GM18861 (cell line): Measurements from ENCODE around the gene RASSF10.
"Not testable (repeated sequence)": the region's sequence is repeated elsewhere in the genome, so short reads cannot be mapped to it uniquely, and the experiment has no call there.

Source experiments
- ATAC-seq: cut with Tn5 transposase; IDR thresholded peaks from one replicate; pipeline ENCODE4 v1.9.1; 2021; ENCODE audit not compliant: unreplicated experiment

RASSF10 gene

DNA sequence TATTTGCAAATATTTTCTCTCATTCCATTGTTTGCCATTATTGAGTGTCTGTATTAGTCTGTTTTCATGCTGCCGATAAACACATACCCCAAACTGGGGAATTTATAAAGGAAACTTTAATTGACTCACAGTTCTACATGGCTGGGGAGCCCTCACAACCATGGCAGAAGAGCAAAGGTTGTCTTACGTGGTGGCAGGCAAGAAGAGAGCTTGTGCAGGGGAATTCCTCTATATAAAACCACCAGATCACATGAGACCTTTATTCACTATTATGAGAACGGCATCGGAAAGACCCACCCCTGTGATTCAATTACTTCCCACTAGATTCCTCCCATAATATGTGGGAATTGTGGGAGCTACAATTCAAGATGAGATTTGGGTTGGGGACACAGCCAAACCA lies 10.2 kb downstream of the RASSF10 start:
- no peak for ATAC-seq

DNA sequence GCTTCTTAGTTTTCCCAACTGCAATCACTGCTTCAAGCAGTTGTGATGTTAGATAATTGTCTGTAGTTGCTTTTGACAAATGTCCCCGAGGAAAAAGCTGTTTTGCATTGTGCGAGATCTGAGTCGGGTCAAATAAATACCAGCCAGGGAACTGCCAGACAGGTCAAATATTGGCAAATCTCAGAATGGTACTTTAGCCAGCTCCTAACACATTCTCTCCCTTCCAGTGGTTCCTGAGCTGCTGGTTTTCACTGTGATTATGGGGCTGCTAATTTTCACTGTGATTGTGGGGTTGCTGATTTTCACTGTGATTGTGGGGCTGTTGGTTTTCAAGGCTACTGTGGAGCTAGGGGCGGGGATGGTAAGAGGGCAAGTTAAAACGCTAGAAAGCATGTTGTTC lies 14.3 kb downstream of the RASSF10 start:
- no peak for ATAC-seq

GRCh38 chr11:13026722-13027121 lies 17.6 kb downstream of the RASSF10 start:
- no peak for ATAC-seq

GRCh38 chr11:13028322-13028721 lies 19.2 kb downstream of the RASSF10 start:
- no peak for ATAC-seq

DNA sequence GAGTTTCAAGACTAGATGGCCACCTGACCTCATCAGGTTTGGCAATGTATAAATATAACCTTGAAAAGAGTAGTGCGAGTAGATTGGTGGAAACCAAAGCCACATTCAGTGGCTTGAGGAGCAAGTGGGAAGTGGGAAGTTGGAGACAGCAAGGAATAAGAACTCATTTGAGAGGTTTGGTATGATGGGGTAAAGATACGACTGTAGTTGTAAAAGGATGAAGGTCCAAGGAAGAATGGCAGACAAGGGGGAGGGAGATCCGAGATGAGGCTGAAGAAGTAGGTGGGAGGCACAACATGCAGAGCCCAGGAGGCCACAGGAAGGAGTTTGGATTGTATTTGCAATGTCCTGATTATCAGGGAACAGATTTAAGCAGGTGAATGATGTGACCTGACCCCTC lies 20.8 kb downstream of the RASSF10 start:
- no peak for ATAC-seq

DNA sequence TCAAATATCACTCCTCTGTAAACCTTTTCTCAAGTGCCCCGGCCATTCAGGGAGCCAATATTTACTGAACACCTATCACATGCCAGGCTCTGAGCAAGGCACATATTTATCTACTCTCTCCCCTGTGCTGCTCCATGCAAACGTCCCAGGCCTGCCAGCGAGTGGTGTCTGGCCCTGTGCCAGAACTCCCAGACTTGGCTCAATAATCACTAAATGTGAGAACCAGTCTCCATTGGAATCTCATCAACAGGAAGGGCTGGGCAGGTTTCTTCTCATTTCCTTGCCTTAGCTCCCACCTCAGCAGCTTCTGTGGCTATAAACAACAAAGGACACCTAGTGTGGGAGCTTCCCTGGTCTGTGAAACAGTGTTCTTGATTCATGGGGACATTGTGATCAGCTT lies 21.7 kb downstream of the RASSF10 start:
- no peak for ATAC-seq

DNA sequence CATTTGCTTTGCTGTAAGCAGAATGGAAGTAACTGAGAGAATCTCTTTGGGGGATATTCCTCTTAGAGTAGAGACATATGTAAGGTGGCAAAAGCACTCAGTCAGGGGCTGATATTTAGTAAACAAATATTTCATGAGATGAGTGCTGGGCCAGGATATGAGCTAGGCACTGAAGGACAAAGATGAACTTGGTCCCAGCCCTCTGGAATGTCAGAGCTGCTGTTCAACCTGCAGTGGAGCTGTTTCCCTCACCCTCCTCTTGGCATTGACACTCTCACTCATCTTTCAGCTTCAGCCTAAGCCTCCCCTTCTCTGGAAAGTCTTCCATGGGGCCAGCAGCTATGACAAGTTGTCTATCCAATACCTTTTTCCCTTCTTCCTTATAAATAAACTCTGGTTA lies 22.2 kb downstream of the RASSF10 start:
- no peak for ATAC-seq

DNA sequence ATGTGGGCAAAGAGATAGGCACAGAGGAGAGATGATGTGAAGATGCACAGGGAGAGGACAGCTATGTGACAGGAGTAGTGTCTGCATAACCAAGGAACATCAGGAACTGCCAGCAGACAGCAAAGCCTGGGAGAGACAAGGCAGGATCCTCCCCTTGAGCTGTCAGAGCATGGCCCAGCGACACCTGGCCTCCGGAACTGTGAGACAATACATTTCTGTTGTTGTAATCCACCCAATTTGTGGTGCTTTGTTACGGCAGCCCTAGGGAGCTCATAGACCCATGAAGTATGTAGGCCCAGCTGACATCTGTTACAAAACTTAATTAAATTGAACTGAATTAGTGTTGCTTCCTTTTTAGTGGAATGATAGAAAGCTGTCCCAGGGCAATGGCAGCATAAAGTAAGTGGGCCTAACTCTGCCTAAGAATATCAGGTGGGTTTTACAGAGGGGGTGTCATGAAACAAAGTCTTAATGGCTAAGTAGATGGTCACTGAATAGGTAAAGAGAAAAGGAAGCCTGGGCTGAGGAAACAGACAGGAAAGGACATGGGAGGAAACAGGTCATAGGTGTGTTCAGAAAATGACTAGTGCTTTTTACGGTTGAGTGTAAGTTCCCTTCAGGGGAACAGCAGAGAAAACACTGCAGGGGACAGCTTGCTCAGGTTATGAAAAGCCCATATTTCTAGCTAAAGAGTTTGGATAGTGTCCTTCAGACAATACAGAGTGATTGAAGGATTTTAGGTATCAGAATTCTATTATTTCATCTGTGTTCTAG lies 24.8 kb downstream of the RASSF10 start:
- no peak for ATAC-seq

DNA sequence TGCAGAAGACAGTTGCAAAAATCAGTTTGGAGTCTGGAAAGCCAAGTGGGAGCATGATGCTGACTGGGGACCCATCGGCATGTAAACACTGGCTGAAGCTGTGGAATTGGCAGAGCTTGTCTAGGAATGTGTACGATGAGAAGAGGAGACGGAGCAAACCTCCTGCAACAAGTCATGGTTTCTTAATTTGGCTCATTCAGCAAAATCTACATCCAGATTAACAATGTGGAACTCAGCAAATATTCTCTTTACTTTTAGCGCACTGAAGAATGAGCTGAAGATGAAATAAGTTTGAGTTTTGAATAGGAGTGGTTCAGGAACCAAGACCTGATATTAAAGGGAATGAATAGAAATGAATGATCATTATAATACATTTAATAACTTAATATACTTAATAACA lies 26.6 kb downstream of the RASSF10 start:
- no peak for ATAC-seq

DNA sequence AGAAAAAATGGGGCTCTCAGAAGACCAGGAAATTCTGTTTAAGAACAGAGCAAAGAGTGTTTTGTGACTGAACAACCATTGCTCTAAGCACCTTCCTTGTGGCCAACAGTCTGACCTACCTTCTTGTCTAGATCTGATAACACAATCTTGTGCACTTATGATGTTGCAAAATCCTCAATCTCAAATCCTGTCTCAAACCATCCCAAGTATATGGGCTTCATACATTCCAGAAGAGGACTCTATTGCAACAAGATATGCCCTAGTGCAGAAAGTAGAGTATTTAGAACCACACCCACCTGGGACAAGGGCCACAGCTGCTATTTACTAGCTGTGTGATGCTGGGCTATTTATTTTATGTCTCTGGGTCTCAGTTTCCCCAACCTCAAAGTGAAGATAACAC lies 27.1 kb downstream of the RASSF10 start:
- no peak for ATAC-seq

DNA sequence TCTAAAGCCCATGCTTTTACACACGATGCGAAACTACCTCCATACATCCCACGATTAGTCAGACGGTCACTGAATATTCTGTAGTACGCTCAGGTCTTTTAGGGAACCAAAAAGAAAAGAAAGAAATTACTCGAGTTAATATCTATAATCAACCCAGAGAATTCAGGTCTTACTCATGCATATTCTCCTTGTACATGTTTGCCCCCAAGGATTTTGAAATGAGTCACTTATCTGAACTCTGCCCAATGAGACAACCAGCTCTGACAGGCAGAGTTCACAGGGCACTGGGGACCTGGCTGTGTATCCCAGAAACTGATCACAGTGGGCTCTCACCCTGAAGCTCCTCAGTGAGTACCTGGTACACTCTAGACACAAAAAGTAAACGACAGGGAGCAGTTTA lies 29.2 kb downstream of the RASSF10 start:
- no peak for ATAC-seq

DNA sequence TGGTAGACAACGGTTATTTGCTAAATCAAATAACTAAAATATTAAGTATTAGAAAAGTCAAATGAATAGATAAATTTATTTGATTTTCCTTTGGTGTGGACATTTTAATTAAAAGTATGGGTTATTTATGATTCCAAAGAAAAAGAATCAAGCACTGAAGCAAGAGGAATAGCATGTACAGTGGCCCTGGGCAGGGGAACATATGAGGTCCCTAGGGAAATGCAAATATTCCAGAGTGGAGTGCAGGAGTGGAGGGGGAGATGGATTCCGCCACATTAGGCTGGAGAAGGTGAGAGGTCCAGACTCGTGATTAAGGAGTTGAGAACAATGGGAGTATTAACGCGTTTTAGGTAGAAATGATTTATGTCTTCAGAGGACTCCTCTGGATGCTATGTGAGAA lies 30.0 kb downstream of the RASSF10 start:
- ATAC-seq: no peak

- no peak for ATAC-seq
Observed at GRCh38 chr11:13040969-13041561, 31.9 kb downstream of the RASSF10 start.

GRCh38 chr11:13042873-13043342 lies 33.8 kb downstream of the RASSF10 start:
- ATAC-seq: no peak

DNA sequence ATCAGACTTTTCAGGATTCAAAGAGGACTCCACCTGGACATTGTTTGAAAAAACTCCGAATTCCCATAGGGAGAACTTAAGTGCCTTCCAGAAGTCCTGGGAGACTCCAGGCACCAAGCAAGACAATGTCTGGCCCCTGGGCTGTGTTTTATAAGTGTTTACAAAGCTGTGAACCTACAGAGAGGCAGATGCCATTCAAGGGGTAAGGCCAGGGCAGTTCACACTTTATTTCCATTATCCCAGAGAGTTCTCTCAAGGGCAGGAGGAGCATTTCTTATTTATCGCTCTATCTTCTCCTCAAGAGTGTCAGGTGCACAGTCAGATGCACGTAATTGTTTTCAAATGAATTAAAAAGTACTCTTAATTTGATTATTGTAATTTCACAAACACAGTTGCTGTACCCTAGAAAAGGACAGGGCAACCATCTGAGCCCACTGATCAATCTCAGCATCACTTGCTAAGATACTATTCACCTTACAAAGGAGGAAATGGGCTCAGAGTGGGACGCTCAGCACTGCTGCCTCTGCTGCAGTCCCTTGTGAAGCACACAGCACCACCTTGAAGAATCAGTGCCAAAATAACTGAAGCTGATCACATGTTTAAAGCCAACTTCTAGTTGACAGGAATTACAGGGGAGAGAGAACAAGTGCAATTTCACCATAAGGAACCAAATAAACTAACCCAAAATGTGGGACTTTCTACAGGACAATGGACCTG lies 35.0 kb downstream of the RASSF10 start:
- no peak for ATAC-seq

DNA sequence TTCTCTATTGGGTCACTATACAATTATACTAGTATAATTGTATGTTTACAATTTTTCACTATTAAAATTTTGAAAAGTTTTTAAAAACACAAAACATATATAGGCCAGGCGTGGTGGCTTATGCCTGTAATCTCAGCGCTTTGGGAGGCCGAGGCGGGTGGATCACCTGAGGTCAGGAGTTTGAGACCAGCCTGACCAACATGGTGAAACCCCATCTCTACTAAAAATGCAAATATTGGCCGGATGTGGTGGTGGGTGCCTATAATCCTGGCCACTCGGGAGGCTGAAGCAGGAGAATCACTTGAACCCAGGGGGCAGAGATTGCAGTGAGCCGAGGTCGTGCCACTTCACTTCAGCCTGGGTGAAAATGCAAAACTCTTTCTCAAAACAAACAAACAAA lies 36.0 kb downstream of the RASSF10 start:
- ATAC-seq: not testable (repeated sequence)

- no peak for ATAC-seq
Observed at GRCh38 chr11:13045734-13046133, 36.6 kb downstream of the RASSF10 start.

DNA sequence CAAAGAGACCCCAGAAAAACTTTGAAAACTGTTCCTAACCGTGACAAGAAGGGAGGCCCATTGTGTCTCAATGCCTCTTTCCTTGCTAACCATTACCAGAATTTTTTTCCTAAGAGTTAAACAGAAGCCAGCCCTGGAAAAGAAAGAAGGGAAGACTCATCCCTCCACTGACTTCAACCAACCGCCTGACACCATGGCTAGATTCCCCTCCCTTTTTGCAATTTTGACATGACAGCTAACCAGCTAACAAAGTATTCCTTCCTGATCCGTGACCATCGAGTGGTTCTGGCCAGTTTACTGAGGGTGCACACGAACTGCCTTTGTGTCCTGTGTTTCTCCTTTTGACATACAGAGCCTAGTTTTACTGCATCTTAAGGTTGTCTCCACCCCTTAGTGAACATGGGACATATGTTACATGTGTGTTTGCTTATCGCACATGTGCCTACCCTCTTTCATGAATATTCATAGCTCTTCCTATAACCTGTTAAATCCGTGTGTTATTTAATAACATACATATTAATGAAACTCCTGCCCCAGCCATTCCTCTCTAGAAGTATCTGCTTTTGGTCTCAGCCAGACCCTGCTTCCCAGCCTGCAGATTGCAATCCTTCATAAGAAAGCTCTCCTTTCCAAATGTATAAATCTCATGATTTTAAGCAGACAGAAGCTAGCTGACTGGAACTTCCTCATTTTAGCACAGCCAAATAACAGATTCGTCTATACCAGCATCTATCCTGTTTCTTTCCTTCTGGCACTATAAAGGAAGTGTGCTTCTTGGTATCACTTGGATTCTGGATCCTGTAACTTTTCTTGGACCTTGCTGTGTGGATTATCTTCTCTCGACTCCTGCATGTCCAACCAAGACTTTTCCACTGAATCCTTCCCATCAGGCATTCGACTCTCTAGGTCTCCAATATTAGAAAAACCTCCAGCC lies 37.8 kb downstream of the RASSF10 start:
- no peak for ATAC-seq

DNA sequence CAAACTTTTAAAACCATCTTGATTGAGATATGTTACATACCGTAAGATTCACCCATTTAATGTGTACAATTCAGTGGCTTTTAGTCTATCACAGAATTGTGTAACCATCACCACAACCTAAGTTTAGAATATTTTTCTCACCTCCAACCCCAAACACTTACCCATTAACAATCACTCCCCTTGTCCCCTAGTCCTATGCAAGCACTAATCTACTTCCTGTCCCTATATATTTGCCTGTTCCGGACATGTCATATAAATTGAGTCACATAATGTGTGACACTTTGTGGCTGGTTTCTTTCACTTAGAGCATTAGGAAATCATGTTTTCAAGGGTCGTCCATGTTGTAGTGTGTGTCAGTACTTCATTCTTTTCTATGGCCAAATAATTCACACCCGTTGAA lies 38.8 kb downstream of the RASSF10 start:
- ATAC-seq: no peak

DNA sequence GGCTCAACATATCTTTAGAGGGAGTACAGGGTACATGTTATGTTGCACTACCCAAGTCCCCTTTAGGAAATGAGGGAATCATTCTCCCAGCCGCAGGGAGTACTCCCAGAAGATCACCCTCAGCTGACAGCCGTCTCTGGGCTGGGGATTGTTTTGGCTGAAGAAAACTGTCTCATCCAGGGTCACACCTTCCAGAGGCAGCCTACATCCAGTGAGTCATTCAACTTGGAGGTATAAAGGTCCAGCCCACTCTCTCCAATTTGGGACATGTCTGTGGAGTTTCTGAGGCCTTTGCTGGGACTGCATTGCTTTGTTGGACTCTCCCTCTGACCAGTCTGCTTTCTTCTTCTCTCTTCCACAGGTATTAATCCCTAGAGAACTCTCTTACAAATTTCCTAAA lies 42.1 kb downstream of the RASSF10 start:
- no peak for ATAC-seq

GRCh38 chr11:13052130-13052571 lies 43.0 kb downstream of the RASSF10 start:
- no peak for ATAC-seq
